HG03442 (cell line): ENCODE results near the gene PTPRM.

Source experiments
- ATAC-seq: cut with Tn5 transposase; IDR thresholded peaks from one replicate; pipeline ENCODE4 v1.9.1; 2021; ENCODE audit warnings: mild to moderate bottlenecking, moderate library complexity; ENCODE audit not compliant: unreplicated experiment

The PTPRM gene

GRCh38 chr18:7663366-7664312 lies 96.5 kb downstream of the PTPRM start:
- no peak for ATAC-seq

DNA sequence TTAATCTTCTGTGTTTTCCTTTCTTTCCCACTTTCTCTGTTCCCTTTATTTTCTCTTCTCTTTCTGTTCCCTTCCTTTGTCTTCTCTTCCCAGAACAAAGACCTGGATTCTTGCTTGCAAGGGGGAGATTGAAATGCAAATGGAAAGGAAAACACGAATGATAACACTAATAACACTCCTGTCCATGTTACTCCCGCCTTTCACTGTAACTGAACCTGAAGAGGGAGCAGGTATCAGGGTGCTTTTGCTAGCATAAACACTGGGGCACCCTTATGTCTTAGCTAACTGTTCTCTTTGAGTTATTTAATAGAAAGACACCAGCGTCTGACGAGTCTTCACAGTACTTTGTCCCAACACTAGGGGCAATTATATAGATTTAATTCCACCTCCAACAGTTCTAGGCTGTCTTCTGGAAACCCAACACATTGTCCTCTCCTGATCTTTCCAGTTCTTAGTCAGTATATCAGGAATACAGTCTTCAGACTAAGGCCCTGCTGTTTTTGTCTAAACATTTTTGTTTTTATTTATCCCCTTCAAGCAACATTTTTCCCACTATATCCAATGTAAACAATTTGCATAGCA lies 99.2 kb downstream of the PTPRM start:
- no peak for ATAC-seq

DNA sequence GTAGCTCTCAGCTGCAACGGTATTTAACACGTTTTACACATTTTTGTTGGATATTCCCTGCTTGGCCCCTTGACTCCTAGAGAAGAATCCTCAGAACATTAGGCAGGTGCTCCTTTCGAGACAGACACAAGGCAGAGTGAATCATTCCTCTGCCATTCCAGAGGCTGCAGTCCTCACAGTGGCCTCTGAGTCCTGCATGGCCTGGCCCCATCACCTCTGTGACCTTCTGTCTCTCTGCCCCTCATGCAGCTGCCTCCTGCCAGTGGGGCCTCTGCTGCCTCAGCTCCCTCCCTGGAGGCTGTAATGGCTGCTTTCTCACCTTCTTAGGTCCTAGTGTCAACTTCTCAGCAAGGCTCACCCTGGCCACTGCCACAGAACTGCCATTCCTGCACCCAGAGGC lies 101.3 kb downstream of the PTPRM start:
- no peak for ATAC-seq

GRCh38 chr18:7669361-7669760 lies 102.2 kb downstream of the PTPRM start:
- ATAC-seq: no peak

DNA sequence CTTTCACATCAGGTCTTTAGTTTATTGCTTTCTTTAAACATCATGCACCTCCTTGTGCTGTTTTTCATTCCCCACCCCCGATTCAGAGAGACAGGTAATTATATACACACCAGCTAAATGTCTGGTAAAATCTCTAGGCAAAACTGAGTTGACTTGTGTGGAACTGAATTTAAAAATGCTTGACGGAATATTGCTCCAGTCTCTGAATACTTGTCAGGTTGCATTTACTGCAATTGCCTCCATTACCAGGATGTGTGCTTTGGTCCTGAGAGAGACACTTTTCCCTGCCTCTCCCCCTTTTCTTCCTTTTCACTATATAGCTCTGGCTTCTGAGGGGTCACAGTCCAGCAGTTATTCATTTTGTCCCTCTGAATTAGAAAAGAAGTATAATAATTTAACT lies 104.0 kb downstream of the PTPRM start:
- no peak for ATAC-seq

- no peak for ATAC-seq
Measured at GRCh38 chr18:7676253-7676873, 109.2 kb downstream of the PTPRM start.

DNA sequence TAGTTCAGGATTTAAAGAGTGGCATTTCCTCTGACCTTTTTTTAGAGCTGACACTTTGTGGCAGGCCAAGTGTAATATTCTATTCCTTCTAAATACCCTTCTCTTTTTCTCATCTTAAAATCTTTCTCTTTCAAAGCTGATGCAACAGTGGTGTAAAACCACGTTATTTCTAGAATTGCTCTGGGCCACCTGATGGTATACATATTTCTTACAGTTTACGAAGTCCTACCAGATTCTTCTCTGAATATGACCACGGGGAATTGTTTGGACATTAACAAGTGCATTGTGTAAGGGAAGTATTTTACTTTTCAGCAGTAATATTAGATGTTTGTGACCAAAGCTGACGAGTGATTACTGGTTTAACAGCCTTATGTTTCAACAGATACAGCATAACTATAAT lies 109.9 kb downstream of the PTPRM start:
- ATAC-seq: no peak

GRCh38 chr18:7677424-7677823 lies 110.3 kb downstream of the PTPRM start:
- no peak for ATAC-seq

DNA sequence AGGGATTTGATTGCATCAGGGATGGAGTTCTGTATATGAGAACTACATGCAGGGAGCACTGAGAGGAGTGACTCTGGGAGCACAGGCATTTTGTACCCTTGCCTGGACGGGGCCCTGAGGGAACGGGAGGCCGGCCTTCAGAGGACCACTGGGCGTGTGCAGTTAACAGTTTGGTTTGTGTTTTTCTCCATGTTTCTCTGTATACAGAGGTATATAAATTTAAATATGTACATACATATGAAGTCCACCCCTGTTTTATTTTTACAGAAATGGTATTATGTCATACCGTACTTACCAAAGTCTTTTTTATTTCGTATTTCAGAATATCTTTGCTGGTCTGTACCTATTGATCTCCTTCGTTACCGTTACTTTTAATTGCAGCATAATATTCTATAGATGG lies 111.3 kb downstream of the PTPRM start:
- no peak for ATAC-seq

- no peak for ATAC-seq
Measured at GRCh38 chr18:7678801-7679200, 111.7 kb downstream of the PTPRM start.

GRCh38 chr18:7681298-7681697 lies 114.2 kb downstream of the PTPRM start:
- no peak for ATAC-seq

- ATAC-seq: no peak
Measured at GRCh38 chr18:7682321-7682720, 115.2 kb downstream of the PTPRM start.

- ATAC-seq: no peak
Measured at GRCh38 chr18:7683753-7684152, 116.6 kb downstream of the PTPRM start.

DNA sequence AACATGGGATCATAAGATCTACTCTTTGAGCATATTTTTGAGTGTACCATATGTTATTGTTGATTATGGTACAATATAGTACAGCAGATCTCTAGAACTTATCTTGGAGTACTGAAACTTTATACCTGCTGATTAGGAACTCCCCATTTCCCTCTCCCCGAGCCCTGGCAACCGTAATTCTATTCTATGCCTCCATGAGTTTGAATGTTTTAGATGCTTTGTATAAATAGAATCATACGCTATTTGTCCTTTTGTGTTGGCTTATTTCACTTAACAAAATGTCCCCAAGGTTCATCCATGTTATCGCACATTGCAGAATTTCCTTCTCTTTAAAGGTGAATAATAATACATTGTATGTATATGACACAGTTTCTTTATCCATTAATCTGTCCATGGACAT lies 117.2 kb downstream of the PTPRM start:
- ATAC-seq: no peak

DNA sequence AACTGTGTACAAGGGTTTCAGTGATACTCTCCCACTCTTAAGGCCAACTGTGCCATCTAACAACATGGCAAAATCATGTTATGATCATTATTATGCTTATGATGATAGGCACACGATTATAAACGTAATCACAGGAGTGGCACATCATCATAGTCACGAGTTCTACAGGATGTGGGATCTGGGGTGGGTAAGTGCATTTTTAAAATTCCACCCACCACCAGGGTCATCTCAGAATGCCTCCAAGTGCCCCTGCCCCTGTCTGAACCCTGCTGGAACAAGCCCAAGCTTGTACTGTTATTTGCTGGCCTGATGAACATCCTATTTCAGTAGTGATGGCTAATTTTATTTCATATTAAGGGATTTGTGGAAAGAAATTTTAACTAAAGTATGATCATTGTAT lies 117.8 kb downstream of the PTPRM start:
- no peak for ATAC-seq

DNA sequence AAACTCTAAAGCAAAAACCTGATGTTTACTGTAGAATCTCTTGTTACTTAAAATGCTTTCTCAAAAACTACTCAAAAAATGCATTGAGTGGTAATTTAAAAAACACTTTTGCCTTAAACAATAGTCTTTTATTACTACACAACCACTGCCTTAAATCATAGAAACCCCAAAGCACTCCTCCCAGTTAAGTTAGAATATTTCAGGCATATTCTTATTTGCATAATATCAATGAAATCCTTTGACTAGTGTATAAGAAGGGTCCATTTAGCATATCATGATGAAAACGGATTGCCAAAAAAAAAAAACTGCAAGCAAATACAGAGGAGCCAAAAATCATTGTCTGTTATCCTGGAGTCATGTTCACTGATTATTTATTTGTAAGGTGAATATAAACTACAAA lies 119.2 kb downstream of the PTPRM start:
- ATAC-seq: no peak

GRCh38 chr18:7688580-7688979 lies 121.5 kb downstream of the PTPRM start:
- ATAC-seq: no peak

DNA sequence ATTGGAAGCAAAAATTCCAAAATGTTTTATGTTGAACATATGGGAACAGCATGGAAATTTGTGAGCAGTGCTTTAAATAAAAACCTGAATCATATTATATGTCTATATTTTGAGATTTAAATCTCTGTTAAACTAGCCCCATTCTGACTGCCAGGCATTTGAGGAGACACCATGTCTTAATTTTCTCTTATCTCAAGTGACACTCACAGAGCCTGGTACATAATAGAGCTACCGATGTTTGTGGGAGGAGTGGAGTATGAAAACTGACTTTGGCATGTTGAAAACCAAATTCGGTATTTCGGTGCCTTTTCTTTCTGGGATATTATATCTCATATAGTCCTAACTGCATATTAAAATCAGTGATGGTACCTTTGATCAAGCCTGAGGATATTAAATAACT lies 124.1 kb downstream of the PTPRM start:
- no peak for ATAC-seq

- no peak for ATAC-seq
Measured at GRCh38 chr18:7696780-7697179, 129.7 kb downstream of the PTPRM start.

- no peak for ATAC-seq
Measured at GRCh38 chr18:7697306-7697705, 130.2 kb downstream of the PTPRM start.

DNA sequence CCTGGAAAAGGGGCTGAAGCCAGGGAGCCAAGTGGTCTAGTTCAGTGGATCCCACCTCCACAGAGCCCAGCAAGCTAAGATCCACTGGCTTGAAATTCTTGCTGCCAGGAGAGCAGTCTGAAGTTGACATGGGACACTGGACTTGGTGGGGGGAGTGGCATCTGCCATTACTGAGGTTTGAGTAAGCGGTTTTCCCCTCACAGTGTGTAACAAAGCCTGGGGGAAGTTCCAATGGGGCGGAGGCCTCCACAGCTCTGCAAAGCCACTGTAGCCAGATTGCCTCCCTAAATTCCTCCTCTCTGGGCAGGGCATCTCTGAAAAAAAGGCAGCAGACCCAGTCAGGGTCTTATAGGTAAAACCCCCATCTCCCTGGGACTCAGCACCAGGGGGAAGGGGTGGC lies 144.4 kb downstream of the PTPRM start:
- no peak for ATAC-seq

DNA sequence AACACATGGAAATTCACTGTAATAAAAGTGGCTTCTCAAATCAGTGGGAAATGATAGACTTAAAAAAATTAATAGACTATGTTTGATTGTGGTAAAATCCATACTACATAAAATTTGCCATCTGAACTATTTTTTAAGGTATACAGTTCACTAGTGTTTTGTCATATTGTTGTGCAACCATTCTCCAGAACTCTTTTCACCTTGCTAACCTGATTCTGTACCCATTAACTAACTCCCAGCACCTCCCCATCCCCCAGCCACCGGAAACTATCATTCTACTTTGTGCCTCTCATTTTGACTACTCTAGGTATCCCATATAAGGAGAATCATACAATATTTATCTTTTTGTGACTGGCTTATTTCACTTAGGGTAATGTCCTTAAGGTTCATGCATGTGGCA lies 153.3 kb downstream of the PTPRM start:
- ATAC-seq: no peak
